ENCODE measurements around the gene ATOSA.

DNA sequence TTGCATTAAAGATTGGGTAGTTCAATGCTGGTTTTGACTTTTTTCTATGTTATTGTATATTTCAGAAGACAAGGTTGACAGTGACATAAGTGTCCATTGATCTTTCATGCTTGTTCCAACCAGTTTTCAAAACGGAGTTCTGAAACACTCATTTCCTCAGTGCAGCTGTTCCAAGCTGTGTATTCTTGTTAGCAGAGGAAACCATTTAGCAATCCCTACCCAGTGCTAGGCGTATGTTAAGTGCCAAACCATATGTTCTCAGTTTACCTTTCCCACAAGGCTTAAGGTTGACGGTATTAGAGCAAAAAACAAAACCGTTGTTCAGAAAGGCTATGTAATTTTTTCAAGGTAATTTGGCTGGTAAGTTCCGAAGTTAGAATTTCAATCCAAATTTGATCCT is 9.1 kb downstream of the ATOSA start:
- TF ChIP-seq, protein P1, sequence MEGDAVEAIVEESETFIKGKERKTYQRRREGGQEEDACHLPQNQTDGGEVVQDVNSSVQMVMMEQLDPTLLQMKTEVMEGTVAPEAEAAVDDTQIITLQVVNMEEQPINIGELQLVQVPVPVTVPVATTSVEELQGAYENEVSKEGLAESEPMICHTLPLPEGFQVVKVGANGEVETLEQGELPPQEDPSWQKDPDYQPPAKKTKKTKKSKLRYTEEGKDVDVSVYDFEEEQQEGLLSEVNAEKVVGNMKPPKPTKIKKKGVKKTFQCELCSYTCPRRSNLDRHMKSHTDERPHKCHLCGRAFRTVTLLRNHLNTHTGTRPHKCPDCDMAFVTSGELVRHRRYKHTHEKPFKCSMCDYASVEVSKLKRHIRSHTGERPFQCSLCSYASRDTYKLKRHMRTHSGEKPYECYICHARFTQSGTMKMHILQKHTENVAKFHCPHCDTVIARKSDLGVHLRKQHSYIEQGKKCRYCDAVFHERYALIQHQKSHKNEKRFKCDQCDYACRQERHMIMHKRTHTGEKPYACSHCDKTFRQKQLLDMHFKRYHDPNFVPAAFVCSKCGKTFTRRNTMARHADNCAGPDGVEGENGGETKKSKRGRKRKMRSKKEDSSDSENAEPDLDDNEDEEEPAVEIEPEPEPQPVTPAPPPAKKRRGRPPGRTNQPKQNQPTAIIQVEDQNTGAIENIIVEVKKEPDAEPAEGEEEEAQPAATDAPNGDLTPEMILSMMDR (IDR thresholded peaks at IDR 0.05; ENCODE audit: insufficient read depth, low read length): no peak
- no peak for TF ChIP-seq REST (IDR thresholded peaks at IDR 0.05; ENCODE audit: insufficient replicate concordance, low read depth)
- TF ChIP-seq POLR2AphosphoS5 (IDR thresholded peaks at IDR 0.05; ENCODE audit: low read depth): no peak
- no peak for TF ChIP-seq SPI1 (IDR thresholded peaks at IDR 0.05; ENCODE audit: borderline replicate concordance, low read depth)
